GF-D8 (cell line): Measurements from ENCODE around the gene COBLL1.

Source experiments
- DNase-seq: peaks from one replicate; lab custom pipeline; 2025; lab: John Stamatoyannopoulos, UW

Gene COBLL1

GRCh38 chr2:164818149-164819136 is 23.2 kb downstream of the COBLL1 start:
- DNase-seq: no peak

GRCh38 chr2:164816900-164817299 is 24.7 kb downstream of the COBLL1 start:
- no peak for DNase-seq

GRCh38 chr2:164816046-164816445 is 25.6 kb downstream of the COBLL1 start:
- DNase-seq: no peak

DNA sequence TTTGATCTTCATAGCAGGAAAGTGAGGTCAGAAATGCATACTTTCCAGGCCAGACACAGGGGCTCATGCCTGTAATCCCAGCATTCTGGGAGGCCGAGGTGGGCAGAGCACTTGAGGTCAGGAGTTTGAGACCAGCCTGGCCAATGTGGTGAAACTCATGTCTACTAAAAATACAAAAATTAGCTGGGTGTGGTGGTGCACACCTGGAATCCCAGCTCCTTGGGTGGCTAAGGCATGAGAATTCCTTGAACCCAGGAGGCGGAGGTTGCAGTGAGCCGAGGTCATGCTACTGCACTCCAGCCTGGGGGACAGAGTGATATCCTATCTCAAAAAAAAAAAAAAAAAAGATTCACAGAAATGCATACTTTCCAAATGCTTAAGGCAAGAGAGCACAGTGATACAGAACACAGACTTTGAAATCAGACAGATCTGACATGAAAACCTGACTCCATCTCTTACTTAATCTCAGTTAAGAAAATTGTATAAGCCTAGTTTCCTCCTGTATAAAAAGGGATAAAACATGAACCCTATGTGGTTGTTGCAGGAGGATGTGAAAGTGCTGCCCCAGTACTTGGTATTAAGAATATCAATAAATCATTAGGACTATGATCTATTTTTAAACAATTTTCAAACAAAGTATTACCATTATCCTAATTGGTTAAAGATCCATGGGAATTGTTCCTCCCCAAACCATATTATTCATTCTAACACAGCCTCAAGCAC is 26.4 kb downstream of the COBLL1 start:
- no peak for DNase-seq

DNA sequence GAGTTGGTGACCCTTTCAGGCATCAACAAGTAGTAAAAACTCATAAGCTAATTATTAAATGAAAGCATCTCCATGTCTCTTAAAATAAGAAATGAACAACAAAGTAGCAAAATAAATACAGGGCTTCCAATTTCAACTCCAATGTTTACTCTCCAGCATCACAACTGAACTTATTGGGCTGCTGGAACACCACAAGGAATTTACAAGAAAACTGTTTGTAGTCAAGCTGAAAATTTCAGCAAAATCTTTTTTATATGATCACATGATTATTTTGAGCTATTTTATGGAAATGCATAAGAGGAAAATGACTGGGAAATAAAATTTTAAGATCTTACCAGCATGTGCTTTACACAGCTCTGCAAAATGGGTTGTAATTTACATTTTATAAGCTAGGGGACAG is 28.1 kb downstream of the COBLL1 start:
- DNase-seq: no peak

- no peak for DNase-seq
These were observed 29.2 kb downstream of the COBLL1 start for GRCh38 chr2:164812378-164812777.

GRCh38 chr2:164811819-164812218 is 29.8 kb downstream of the COBLL1 start:
- no peak for DNase-seq

- no peak for DNase-seq
These were observed 30.8 kb downstream of the COBLL1 start for GRCh38 chr2:164810843-164811242.

GRCh38 chr2:164808776-164809175 is 32.8 kb downstream of the COBLL1 start:
- DNase-seq: no peak

DNA sequence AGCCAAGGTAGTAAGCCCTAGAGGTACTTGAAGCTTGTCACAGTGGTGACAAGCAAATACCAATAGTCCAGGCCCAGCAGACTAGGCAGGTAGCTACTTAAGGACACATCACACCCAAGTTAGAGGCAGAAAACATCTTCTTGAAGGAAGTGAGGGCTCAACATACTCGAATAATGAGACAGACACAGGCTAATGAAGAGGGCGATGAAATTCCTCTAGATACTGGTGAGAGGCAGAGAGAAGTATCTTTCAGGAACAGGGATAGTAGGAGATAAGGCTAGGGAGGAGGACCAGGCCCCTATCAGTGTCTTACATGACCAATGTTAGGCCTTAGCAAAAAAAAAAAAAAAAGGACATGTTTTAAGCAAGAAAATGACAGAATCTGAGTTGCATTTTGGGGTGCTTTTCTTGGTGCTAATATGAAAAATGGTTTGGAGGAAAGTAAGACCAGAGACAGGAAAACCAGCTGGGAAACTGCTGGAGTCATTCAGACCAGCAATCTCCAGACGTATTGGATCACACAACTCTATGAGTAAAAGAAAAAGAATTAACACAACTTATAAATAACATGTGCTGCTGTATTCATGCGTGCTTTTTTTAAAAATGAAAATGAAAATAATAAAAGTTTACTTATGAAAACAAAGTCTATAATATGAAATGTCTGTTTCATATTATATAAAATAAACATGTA is 37.7 kb downstream of the COBLL1 start:
- no peak for DNase-seq

DNA sequence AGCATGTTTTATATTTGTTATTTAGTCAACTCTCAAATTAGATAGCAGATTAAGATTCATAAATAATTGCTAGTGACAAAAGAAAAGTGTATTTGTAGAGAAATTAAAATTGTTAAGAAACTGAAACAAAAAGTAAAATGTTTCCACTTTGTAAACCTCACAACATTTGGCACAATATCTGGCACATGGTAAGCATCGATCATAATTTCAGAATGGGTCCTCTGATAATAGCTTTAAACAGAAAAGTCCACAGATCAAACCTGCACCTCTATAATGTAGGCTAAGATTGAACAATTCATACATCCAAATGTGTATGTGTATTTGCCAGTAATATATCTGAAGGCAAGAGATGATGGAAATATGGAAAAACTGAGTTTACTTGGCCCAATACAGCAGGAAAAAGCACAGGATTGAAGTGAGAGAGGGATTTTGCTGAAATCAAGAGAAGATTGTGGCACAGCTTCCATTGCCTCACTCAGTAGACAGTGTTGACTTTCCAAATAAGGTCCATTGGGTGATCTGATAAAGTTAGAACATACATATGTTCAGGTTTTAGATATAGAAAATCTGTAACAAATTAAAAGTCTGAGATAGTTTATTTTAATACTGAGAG is 39.4 kb downstream of the COBLL1 start:
- DNase-seq: no peak

- no peak for DNase-seq
These were observed 41.1 kb downstream of the COBLL1 start for GRCh38 chr2:164800572-164800971.

DNA sequence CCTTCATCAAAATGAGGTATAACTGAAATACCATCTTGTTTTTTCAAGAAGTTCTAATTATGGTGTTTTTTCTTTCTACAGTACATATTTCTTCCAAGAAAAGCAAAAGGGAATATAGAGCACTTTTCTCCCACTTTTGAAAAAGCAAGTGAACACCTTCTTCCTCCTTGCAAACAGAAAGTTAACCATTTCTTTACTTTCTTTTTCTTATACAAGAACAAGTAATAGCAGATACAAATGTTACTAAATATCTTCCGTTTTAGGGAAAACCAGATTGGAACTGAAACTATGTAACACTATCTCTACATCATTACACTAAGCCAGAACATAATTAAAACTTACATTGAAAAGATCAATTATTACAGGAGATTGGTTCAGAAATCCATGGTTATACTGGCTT is 44.0 kb downstream of the COBLL1 start:
- DNase-seq: no peak

GRCh38 chr2:164796999-164797398 is 44.6 kb downstream of the COBLL1 start:
- no peak for DNase-seq

DNA sequence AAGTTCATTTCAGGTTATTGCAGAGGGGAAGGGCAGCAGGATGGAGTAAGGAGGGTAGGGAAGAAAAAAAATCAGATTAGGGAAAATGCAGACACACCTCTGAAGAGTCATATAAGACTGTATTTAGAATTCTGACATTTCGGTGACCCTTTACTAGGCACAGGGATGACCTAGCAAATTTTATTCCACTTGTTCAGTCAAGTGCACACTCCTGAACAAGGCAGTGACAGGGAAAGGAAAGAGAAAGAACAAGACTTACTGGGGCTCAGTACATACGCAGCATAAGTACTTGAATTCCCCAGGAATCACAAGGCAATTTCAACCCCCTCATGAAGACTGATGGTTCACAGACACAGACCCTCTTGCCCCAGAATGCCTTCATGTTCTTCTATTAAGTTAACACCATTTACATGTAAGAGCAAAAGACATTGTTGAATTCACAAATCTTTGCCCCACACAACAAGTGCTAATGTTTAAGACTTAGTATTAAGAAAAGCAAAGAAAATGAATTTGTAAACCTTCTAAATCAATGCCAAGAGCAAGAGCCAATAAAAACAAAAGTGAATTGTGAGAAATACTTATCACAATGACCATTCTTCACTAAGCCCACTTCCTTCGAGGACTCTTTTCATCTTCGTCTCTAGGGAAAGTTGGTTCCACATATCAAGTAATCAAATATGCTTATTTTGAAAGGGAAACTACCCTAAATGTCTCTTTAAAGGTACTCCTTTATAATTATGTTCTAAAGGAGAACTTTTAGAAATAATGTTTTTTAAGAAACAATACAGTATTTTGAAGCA is 47.0 kb downstream of the COBLL1 start:
- DNase-seq: no peak

- no peak for DNase-seq
These were observed 47.6 kb downstream of the COBLL1 start for GRCh38 chr2:164794016-164794415.

- DNase-seq: no peak
These were observed 48.1 kb downstream of the COBLL1 start for GRCh38 chr2:164793529-164793928.

DNA sequence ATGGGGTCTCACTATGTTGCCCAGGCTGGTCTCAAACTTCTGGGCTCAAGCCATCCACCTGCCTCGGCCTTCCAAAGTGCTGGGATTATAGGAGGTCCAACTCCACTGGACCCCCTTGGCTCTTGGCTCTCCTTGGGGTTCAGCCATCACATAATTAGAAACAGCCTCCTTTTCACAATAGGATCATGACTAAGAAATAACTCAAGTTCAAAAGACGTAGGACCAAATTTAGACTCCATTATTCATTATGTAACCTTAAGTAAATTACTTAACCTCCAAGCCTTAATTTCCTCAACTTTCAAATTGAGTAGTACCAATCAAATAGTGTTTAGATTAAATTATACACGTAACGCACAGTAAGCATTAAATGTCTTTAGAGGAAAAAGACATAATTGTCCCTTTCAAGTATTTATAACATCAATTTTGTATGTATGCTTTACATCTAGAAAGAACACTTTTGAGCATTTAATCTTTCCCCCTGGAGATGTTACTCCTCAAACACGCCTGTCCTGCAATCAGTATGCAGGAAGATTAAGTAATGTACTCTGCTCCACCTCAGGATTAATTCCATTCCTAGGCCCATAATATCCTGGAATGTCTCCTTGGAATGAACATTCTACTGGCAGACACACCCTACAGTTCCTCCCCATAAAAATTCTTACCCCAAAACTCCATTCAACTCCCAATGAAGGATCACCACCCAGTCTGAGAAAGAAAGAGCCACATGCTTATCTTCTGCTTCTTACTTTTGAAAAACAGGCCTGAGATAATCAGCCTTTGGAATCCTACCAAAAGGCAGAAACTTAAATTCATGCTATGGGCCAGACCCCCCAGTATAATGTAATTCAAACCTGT is 49.1 kb downstream of the COBLL1 start:
- no peak for DNase-seq

- no peak for DNase-seq
These were observed 51.7 kb downstream of the COBLL1 start for GRCh38 chr2:164789968-164790367.

GRCh38 chr2:164786787-164787186 is 54.8 kb downstream of the COBLL1 start:
- DNase-seq: no peak
